ENCODE results near the gene NXN. TPM values are rescaled to one million over a fixed set of nuclear protein-coding genes. Genes with fewer than 3 reads are reported as not detected.
"Not testable (repeated sequence)": the region's sequence is repeated elsewhere in the genome, so short reads cannot be mapped to it uniquely, and the experiment has no call there.

The NXN gene
- total RNA-seq, 1 experiment from 2014 or later = 57.3 TPM

DNA sequence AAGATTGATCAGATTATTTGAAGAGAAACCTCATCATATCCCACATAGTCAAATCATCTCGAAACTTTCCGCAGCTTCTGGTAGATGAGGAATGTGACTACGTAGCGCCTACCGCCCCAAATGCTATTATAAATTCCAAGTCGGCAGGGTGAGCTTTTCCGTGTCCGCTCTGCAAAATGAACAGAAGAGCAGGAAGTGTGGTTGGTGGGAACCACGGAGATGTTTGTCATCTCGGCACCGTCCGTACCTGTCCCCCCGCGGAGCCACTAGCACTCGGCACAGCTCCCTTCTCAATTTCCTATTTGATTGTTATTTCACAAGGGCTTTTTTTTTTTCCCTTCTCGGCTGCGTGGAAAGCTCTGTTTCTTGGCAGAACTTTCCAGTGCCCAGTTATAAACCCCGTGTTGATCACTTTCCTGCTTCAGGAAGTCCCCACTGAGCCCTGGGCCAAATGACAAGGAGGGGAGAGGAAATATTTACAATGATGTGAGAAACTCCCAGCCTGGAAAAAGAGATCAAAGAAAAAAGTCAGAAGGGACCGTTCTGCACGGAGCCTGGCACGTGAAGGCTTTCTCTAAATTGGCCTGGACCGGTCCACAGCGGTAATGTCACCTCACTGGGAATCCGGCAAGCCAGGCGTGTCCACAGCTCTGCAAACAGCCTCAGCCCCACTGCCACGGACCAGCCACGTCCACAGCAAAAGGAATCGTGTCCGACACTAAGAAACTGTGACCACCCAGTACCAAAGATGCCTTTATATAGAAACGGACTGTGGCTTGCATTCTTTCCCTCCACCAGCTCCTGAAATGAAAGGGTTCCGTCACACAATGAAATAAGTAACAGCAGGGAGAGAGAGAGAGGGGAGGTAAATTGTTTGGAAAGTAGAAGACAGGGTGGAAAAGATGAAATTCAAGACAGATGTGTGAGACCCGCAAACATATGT lies 132.4 kb downstream of the NXN start:
- no peaks in the 10 kb centered on the region for H3K36me3 Mint-ChIP-seq (ENCODE audit: insufficient read depth, unreplicated experiment)
- no peak overlapping the region for H3K4me3 Mint-ChIP-seq (ENCODE audit: unreplicated experiment)
- POLR2A ChIA-PET = interaction anchor here (0.7 to 0.9 kb wide), 3 partner anchors 32 to 149 kb away, joined by 3 to 4 read pairs (median 3); partner anchors contain the start of gene TIMM22
- TF ChIP-seq, protein P1, sequence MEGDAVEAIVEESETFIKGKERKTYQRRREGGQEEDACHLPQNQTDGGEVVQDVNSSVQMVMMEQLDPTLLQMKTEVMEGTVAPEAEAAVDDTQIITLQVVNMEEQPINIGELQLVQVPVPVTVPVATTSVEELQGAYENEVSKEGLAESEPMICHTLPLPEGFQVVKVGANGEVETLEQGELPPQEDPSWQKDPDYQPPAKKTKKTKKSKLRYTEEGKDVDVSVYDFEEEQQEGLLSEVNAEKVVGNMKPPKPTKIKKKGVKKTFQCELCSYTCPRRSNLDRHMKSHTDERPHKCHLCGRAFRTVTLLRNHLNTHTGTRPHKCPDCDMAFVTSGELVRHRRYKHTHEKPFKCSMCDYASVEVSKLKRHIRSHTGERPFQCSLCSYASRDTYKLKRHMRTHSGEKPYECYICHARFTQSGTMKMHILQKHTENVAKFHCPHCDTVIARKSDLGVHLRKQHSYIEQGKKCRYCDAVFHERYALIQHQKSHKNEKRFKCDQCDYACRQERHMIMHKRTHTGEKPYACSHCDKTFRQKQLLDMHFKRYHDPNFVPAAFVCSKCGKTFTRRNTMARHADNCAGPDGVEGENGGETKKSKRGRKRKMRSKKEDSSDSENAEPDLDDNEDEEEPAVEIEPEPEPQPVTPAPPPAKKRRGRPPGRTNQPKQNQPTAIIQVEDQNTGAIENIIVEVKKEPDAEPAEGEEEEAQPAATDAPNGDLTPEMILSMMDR (IDR thresholded peaks at IDR 0.05; ENCODE audit: unreplicated experiment) = no peak
- intact Hi-C loops (cut with micrococcal nuclease) = no loop called here
- no peaks in the 10 kb centered on the region for H3K27me3 Mint-ChIP-seq (ENCODE audit: insufficient read depth, unreplicated experiment)
- H3K9me3 Mint-ChIP-seq (ENCODE audit: unreplicated experiment) = no peaks in the 10 kb centered on the region
- no peak for DNase-seq (ENCODE audit: unreplicated experiment)
- H3K4me1 Mint-ChIP-seq (ENCODE audit: insufficient read depth, unreplicated experiment) = no peaks in the 10 kb centered on the region
- BruUV-seq (replicated peaks) = no TSS peak
- no peak overlapping the region for H3K27ac Mint-ChIP-seq (ENCODE audit: low read depth, unreplicated experiment)
- CTCF ChIA-PET = no interaction called here

DNA sequence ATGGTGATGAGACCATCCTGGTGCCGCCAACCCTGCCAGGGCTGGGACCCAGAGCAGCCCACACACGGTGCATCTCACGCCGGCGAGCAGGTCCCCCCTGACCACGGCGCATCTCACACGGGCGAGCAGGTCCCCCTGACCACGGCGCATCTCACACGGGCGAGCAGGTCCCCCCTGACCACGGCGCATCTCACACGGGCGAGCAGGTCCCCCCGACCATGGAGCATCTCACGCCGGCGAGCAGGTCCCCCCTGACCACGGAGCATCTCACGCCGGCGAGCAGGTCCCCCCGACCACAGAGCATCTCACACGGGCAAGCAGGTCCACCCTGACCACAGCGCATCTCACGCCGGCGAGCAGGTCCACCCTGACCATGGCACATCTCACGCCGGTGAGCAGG lies 138.3 kb downstream of the NXN start:
- intact Hi-C loops (cut with micrococcal nuclease) = no loop called here
- no TSS peak for BruUV-seq (replicated peaks)
- Mint-ChIP-seq H3K27me3 (ENCODE audit: insufficient read depth, unreplicated experiment) (no peaks in the 10 kb centered on the region), H3K36me3 (ENCODE audit: insufficient read depth, unreplicated experiment) (peaks cover 5% of the 10 kb centered on the region), H3K4me1 (ENCODE audit: insufficient read depth, unreplicated experiment) (no peaks in the 10 kb centered on the region), H3K27ac (ENCODE audit: low read depth, unreplicated experiment) (no peak overlapping the region), H3K9me3 (ENCODE audit: unreplicated experiment) (no peaks in the 10 kb centered on the region), H3K4me3 (ENCODE audit: unreplicated experiment) (no peak overlapping the region)
- ChIA-PET CTCF (no interaction called here), POLR2A (no interaction called here)
- DNase-seq (ENCODE audit: unreplicated experiment) = no peak
- TF ChIP-seq, protein P1 (IDR thresholded peaks at IDR 0.05; ENCODE audit: unreplicated experiment) = no peak

DNA sequence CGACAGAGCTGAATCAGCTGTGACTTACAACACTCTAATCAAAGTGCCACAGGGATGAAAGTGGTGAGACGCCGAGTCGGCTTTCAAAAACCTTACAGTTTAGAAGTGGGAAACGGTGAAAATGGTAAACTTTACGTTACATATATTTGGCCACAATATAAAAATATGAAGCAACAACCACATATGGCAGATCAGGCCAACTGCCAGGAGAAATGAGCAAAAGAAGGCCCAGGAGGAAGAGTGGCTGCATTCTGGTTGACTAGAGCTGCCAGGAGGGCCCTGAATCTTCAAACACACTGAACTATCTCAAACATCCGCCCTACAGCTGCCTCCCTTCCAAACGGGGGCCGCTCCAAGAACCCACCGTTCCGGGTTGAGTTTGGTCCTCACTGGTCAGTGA lies 141.1 kb downstream of the NXN start:
- ChIA-PET CTCF (interaction anchor here (0.7 kb wide), 1 partner anchor 693 kb away, joined by 3 read pairs; no protein-coding TSS in a partner anchor), POLR2A (no interaction called here)
- Mint-ChIP-seq H3K4me1 (ENCODE audit: insufficient read depth, unreplicated experiment) (no peaks in the 10 kb centered on the region), H3K27ac (ENCODE audit: low read depth, unreplicated experiment) (no peak overlapping the region), H3K4me3 (ENCODE audit: unreplicated experiment) (no peak overlapping the region), H3K36me3 (ENCODE audit: insufficient read depth, unreplicated experiment) (peaks cover 5% of the 10 kb centered on the region), H3K9me3 (ENCODE audit: unreplicated experiment) (no peaks in the 10 kb centered on the region), H3K27me3 (ENCODE audit: insufficient read depth, unreplicated experiment) (no peaks in the 10 kb centered on the region)
- DNase-seq (ENCODE audit: unreplicated experiment) = no peak
- no TSS peak for BruUV-seq (replicated peaks)
- intact Hi-C loops (cut with micrococcal nuclease) = no loop called here
- TF ChIP-seq, protein P1 (IDR thresholded peaks at IDR 0.05; ENCODE audit: unreplicated experiment) = no peak

DNA sequence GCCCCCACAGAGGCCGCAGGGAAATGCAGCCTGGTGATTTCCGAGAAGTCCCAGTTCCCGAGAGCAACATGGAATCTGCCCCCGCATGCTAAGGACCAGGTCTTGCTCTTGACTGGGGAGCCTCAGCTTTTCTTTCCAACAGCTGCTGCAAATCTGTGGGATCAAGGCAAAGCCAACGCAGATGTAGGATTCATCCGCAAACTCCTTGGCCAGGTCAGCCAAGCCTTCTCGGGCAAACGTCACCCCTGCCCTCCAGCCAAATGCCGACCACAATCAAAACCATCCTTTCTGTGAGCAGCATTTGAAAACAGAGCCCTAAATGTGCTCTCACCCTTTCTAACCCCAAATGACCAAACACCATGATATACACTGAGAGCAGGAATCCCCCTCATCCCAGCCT lies 143.4 kb downstream of the NXN start:
- POLR2A ChIA-PET = no interaction called here
- Mint-ChIP-seq H3K27ac (ENCODE audit: low read depth, unreplicated experiment) (no peak overlapping the region), H3K27me3 (ENCODE audit: insufficient read depth, unreplicated experiment) (no peaks in the 10 kb centered on the region), H3K36me3 (ENCODE audit: insufficient read depth, unreplicated experiment) (peaks cover 9% of the 10 kb centered on the region), H3K4me3 (ENCODE audit: unreplicated experiment) (no peak overlapping the region), H3K9me3 (ENCODE audit: unreplicated experiment) (no peaks in the 10 kb centered on the region), H3K4me1 (ENCODE audit: insufficient read depth, unreplicated experiment) (no peaks in the 10 kb centered on the region)
- intact Hi-C loops (cut with micrococcal nuclease) = no loop called here
- TF ChIP-seq, protein P1 (IDR thresholded peaks at IDR 0.05; ENCODE audit: unreplicated experiment) = no peak
- CTCF ChIA-PET = no interaction called here
- no TSS peak for BruUV-seq (replicated peaks)
- DNase-seq (ENCODE audit: unreplicated experiment) = no peak

DNA sequence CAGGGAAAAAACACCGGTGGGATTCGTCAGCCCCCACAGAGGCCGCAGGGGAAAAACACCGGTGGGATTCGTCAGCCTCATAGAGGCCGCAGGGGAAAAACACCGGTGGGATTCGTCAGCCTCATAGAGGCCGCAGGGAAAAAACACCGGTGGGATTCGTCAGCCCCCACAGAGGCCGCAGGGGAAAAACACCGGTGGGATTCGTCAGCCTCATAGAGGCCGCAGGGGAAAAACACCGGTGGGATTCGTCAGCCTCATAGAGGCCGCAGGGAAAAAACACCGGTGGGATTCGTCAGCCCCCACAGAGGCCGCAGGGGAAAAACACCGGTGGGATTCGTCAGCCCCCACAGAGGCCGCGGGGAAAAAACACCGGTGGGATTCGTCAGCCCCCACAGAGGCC lies 143.9 kb downstream of the NXN start:
- H3K27me3 Mint-ChIP-seq (ENCODE audit: insufficient read depth, unreplicated experiment); H3K36me3 Mint-ChIP-seq (ENCODE audit: insufficient read depth, unreplicated experiment); H3K9me3 Mint-ChIP-seq (ENCODE audit: unreplicated experiment); intact Hi-C loops (cut with micrococcal nuclease); H3K4me3 Mint-ChIP-seq (ENCODE audit: unreplicated experiment); DNase-seq (ENCODE audit: unreplicated experiment); H3K4me1 Mint-ChIP-seq (ENCODE audit: insufficient read depth, unreplicated experiment); POLR2A ChIA-PET; BruUV-seq (replicated peaks); CTCF ChIA-PET; H3K27ac Mint-ChIP-seq (ENCODE audit: low read depth, unreplicated experiment): not testable (repeated sequence)
